GM12892 (cell line): ENCODE measurements around the gene AAK1.

Experiments
- POLR2A ChIP-seq: IDR thresholded peaks from 2 replicates; pipeline ENCODE4 v1.6.1; 2011; ENCODE audit warnings: low read depth, low read length, control low read depth
- POLR2AphosphoS5 ChIP-seq: IDR thresholded peaks from 2 replicates; pipeline ENCODE4 v1.6.1; 2011; ENCODE audit warnings: low read depth, low read length, control low read depth

GRCh38 chr2:69570474-69570873, 73.1 kb downstream of the AAK1 start:
- TF ChIP-seq POLR2AphosphoS5 (no peak), POLR2A (no peak)
